ENCODE data around the gene HES6.

Gene HES6

GRCh38 chr2:238267884-238268680, 28.2 kb upstream of the HES6 start:
- H3K9ac ChIP-seq (ENCODE audit: low read depth, low read length, poor library complexity, severe bottlenecking), result no peak overlapping the region
- no peaks in the 10 kb centered on the region for H3F3A ChIP-seq (ENCODE audit: low read depth)
- no peaks in the 10 kb centered on the region for H4K20me1 ChIP-seq (ENCODE audit: insufficient read depth, low read length, poor library complexity, severe bottlenecking)
- no peak overlapping the region for H2AFZ ChIP-seq (ENCODE audit: low read length)
- TF ChIP-seq EZH2phosphoT487 (IDR thresholded peaks at IDR 0.05; ENCODE audit: borderline replicate concordance) (no peak), CTCF (conservative IDR thresholded peaks at IDR 0.05; ENCODE audit: low read length) (no peak)
- no peaks in the 10 kb centered on the region for H3K79me2 ChIP-seq (ENCODE audit: insufficient read depth, low read length)
- H3K4me3 ChIP-seq (ENCODE audit: low read length, poor library complexity, severe bottlenecking), result no peak overlapping the region
- H3K4me2 ChIP-seq (ENCODE audit: low read depth, low read length, poor library complexity, severe bottlenecking), result no peak overlapping the region
- no peaks in the 10 kb centered on the region for H3K9me3 ChIP-seq (ENCODE audit: insufficient read depth, low read depth, low read length)
- H3K9me2 ChIP-seq (replicated peaks; ENCODE audit: low read depth, low read length), result no peaks in the 10 kb centered on the region
- H3K27me3 ChIP-seq (ENCODE audit: insufficient read depth, low read length, poor library complexity, severe bottlenecking), result no peaks in the 10 kb centered on the region
- peaks cover 66% of the 10 kb centered on the region for H3K36me3 ChIP-seq (ENCODE audit: insufficient read depth, low read length)
- H3K4me1 ChIP-seq (ENCODE audit: insufficient read depth, low read length, poor library complexity, severe bottlenecking), result no peaks in the 10 kb centered on the region

GRCh38 chr2:238267341-238267710, 27.5 kb upstream of the HES6 start:
- H4K20me1 ChIP-seq (ENCODE audit: insufficient read depth, low read length, poor library complexity, severe bottlenecking), result no peaks in the 10 kb centered on the region
- no peak overlapping the region for H2AFZ ChIP-seq (ENCODE audit: low read length)
- H3K4me2 ChIP-seq (ENCODE audit: low read depth, low read length, poor library complexity, severe bottlenecking), result no peak overlapping the region
- TF ChIP-seq CTCF (conservative IDR thresholded peaks at IDR 0.05; ENCODE audit: low read length) (no peak), EZH2phosphoT487 (IDR thresholded peaks at IDR 0.05; ENCODE audit: borderline replicate concordance) (no peak)
- H3K36me3 ChIP-seq (ENCODE audit: insufficient read depth, low read length), result peaks cover 64% of the 10 kb centered on the region; the same call in 1 of the 2 replicates
- H3K4me1 ChIP-seq (ENCODE audit: insufficient read depth, low read length, poor library complexity, severe bottlenecking), result no peaks in the 10 kb centered on the region
- no peak overlapping the region for H3K9ac ChIP-seq (ENCODE audit: low read depth, low read length, poor library complexity, severe bottlenecking)
- no peak overlapping the region for H3K4me3 ChIP-seq (ENCODE audit: low read length, poor library complexity, severe bottlenecking)
- no peaks in the 10 kb centered on the region for H3K27me3 ChIP-seq (ENCODE audit: insufficient read depth, low read length, poor library complexity, severe bottlenecking)
- no peaks in the 10 kb centered on the region for H3K79me2 ChIP-seq (ENCODE audit: insufficient read depth, low read length)
- H3K9me2 ChIP-seq (replicated peaks; ENCODE audit: low read depth, low read length), result no peaks in the 10 kb centered on the region
- no peaks in the 10 kb centered on the region for H3K9me3 ChIP-seq (ENCODE audit: insufficient read depth, low read depth, low read length)
- H3F3A ChIP-seq (ENCODE audit: low read depth), result no peaks in the 10 kb centered on the region

GRCh38 chr2:238265605-238266004, 25.8 kb upstream of the HES6 start:
- no peak overlapping the region for H3K4me2 ChIP-seq (ENCODE audit: low read depth, low read length, poor library complexity, severe bottlenecking)
- H3K9me2 ChIP-seq (replicated peaks; ENCODE audit: low read depth, low read length), result no peaks in the 10 kb centered on the region
- no peaks in the 10 kb centered on the region for H3K79me2 ChIP-seq (ENCODE audit: insufficient read depth, low read length)
- no peak for TF ChIP-seq EZH2phosphoT487 (IDR thresholded peaks at IDR 0.05; ENCODE audit: borderline replicate concordance)
- TF ChIP-seq CTCF (conservative IDR thresholded peaks at IDR 0.05; ENCODE audit: low read length), result no peak
- no peak overlapping the region for H3K9ac ChIP-seq (ENCODE audit: low read depth, low read length, poor library complexity, severe bottlenecking)
- no peak overlapping the region for H2AFZ ChIP-seq (ENCODE audit: low read length)
- H4K20me1 ChIP-seq (ENCODE audit: insufficient read depth, low read length, poor library complexity, severe bottlenecking), result no peaks in the 10 kb centered on the region
- no peaks in the 10 kb centered on the region for H3F3A ChIP-seq (ENCODE audit: low read depth)
- no peak overlapping the region for H3K4me3 ChIP-seq (ENCODE audit: low read length, poor library complexity, severe bottlenecking)
- H3K27me3 ChIP-seq (ENCODE audit: insufficient read depth, low read length, poor library complexity, severe bottlenecking), result no peaks in the 10 kb centered on the region
- no peaks in the 10 kb centered on the region for H3K9me3 ChIP-seq (ENCODE audit: insufficient read depth, low read depth, low read length)
- H3K4me1 ChIP-seq (ENCODE audit: insufficient read depth, low read length, poor library complexity, severe bottlenecking), result no peaks in the 10 kb centered on the region
- peaks cover 64% of the 10 kb centered on the region; the same call in 1 of the 2 replicates for H3K36me3 ChIP-seq (ENCODE audit: insufficient read depth, low read length)

Measured in Loucy (cell line).